ENCODE results near the gene PCLO.

GRCh38 chr7:82840061-82840460 is 322.6 kb downstream of the PCLO start:
- TF ChIP-seq CTCF (IDR thresholded peaks at IDR 0.05) (no peak), ZFX (IDR thresholded peaks at IDR 0.05; ENCODE audit: borderline replicate concordance) (no peak)
